GM12872 (cell line): Measurements from ENCODE around the gene ASCC1.
A peak's percentile ranks its signal among the peaks of the same experiment; 100 is the strongest.

Experiments
- CTCF ChIP-seq: IDR thresholded peaks from 3 replicates; pipeline ENCODE4 v1.5.1; 2011; ENCODE audit warnings: low read depth, mild to moderate bottlenecking, low read length, moderate library complexity; ENCODE audit not compliant: insufficient read depth

Gene ASCC1

GRCh38 chr10:72076756-72077155 is 139.3 kb downstream of the ASCC1 start:
- TF ChIP-seq CTCF, result no peak

GRCh38 chr10:72075376-72076115 is 140.5 kb downstream of the ASCC1 start:
- TF ChIP-seq CTCF, result no peak

- TF ChIP-seq CTCF, result no peak
Observed at GRCh38 chr10:72074574-72075375, 141.3 kb downstream of the ASCC1 start.

- TF ChIP-seq CTCF, result no peak
Observed at GRCh38 chr10:72073708-72074573, 142.1 kb downstream of the ASCC1 start.

GRCh38 chr10:72072639-72073038 is 143.4 kb downstream of the ASCC1 start:
- TF ChIP-seq CTCF, result no peak

- no peak for TF ChIP-seq CTCF
Observed at GRCh38 chr10:72072046-72072445, 144.0 kb downstream of the ASCC1 start.

- TF ChIP-seq CTCF, result peak; percentile 37; the same call in 1 of the 3 replicates
Observed at GRCh38 chr10:72069751-72070526, 146.1 kb downstream of the ASCC1 start.
